ENCODE measurements around the gene UBAC2. TPM values are rescaled to one million over a fixed set of nuclear protein-coding genes. Genes with fewer than 3 reads are reported as not detected.

Gene UBAC2
- total and polyA plus RNA-seq, 2 donors = 42.8 to 69.1 TPM

GRCh38 chr13:99422586-99423220 lies 222.0 kb downstream of the UBAC2 start:
- WGBS = 98% methylated on average over 13 of the region's 13 CpGs
- Histone ChIP-seq H3K9me3 (ENCODE audit: control insufficient read depth in 2 of 2, insufficient read depth in 1 of 2, low read length in 1 of 2) (peaks cover 0 to 3% of the 10 kb centered on the region in 2 donors), H3K4me3 (ENCODE audit: low read length in 2 of 2) (no peak overlapping the region), H3K27ac (ENCODE audit: low read depth in 1 of 2, low read length in 1 of 2) (peak overlapping the region; percentile 39 to 52), H3K27me3 (ENCODE audit: control insufficient read depth in 2 of 2, insufficient read depth in 1 of 2, low read length in 1 of 2) (peaks cover 0 to 5% of the 10 kb centered on the region in 2 donors), H3K36me3 (ENCODE audit: control insufficient read depth in 2 of 2, insufficient read depth in 2 of 2, low read length in 1 of 2) (no peaks in the 10 kb centered on the region), H3K4me1 (ENCODE audit: control insufficient read depth in 2 of 2, insufficient read depth in 2 of 2, low read length in 2 of 2) (peaks cover 69 to 89% of the 10 kb centered on the region in 2 donors)
- DNase-seq (ENCODE audit: low read depth in 6 of 9, low spot score in 9 of 9) = no peak

DNA sequence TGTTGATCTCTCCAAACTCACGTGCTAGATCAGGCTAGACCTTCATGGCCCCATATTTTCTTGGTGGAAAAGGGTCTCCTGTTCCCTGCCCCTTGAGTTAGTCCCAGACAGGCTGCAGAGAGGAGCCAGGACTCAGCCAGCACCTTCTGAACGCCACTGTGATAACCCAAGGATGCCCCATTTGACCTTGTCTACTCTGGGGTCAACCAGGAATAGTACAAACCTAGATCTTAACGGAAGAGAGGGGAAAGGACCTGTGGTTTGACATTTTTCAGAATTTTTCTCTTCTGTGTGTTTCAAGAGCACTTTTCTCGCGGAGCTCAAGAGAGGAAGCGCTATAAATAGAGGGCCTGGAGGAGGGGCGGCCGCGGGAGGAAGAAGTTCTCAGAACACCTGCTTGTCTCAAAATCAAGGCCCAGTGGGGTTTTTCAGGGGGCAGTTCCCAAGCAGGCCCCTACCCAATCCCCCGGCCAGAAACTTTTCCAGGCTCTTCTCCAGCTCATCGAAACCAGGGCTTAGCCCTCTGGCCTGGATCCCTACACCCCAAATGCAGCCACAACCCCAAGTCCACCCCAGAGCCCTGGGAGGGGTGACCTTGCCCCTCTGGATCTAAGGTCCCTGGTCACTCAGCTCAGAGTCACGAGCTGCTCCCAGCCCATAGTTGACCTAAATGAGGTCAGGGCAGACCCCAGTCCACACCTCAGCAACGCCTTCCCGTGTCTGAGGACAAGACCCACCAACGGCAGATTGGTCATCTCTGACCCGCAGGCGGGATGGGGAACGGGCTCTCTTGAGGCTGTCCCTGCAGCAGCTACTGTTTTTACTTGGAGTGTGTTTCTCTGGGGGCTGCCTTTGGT lies 225.1 kb downstream of the UBAC2 start:
- H3K4me3 ChIP-seq (ENCODE audit: low read length in 2 of 2) = no peak overlapping the region
- WGBS = 34% methylated on average over 18 of the region's 18 CpGs
- peaks cover 0 to 7% of the 10 kb centered on the region in 2 donors for H3K9me3 ChIP-seq (ENCODE audit: control insufficient read depth in 2 of 2, insufficient read depth in 1 of 2, low read length in 1 of 2)
- H3K27me3 ChIP-seq (ENCODE audit: control insufficient read depth in 2 of 2, insufficient read depth in 1 of 2, low read length in 1 of 2) = no peaks in the 10 kb centered on the region
- peaks cover 45 to 59% of the 10 kb centered on the region in 2 donors for H3K4me1 ChIP-seq (ENCODE audit: control insufficient read depth in 2 of 2, insufficient read depth in 2 of 2, low read length in 2 of 2)
- no peaks in the 10 kb centered on the region for H3K36me3 ChIP-seq (ENCODE audit: control insufficient read depth in 2 of 2, insufficient read depth in 2 of 2, low read length in 1 of 2)
- peak overlapping the region; percentile 87 to 97 for H3K27ac ChIP-seq (ENCODE audit: low read depth in 1 of 2, low read length in 1 of 2)
- DNase-seq (ENCODE audit: low read depth in 6 of 9, low spot score in 9 of 9) = peak in 6 of 9 donors; percentile 71 to 90 (median 75)

- Histone ChIP-seq H3K27ac (ENCODE audit: low read depth in 1 of 2, low read length in 1 of 2) (peak overlapping the region; percentile 87 to 97), H3K4me3 (ENCODE audit: low read length in 2 of 2) (no peak overlapping the region), H3K27me3 (ENCODE audit: control insufficient read depth in 2 of 2, insufficient read depth in 1 of 2, low read length in 1 of 2) (no peaks in the 10 kb centered on the region), H3K36me3 (ENCODE audit: control insufficient read depth in 2 of 2, insufficient read depth in 2 of 2, low read length in 1 of 2) (no peaks in the 10 kb centered on the region), H3K4me1 (ENCODE audit: control insufficient read depth in 2 of 2, insufficient read depth in 2 of 2, low read length in 2 of 2) (peaks cover 42 to 59% of the 10 kb centered on the region in 2 donors), H3K9me3 (ENCODE audit: control insufficient read depth in 2 of 2, insufficient read depth in 1 of 2, low read length in 1 of 2) (peaks cover 0 to 11% of the 10 kb centered on the region in 2 donors)
- DNase-seq (ENCODE audit: low read depth in 6 of 9, low spot score in 9 of 9) = no peak
- 90% methylated on average over 7 of the region's 7 CpGs for WGBS
Measured at GRCh38 chr13:99426426-99426825, 225.8 kb downstream of the UBAC2 start.

GRCh38 chr13:99429670-99430069 lies 229.0 kb downstream of the UBAC2 start:
- 95% methylated on average over 10 of the region's 10 CpGs for WGBS
- Histone ChIP-seq H3K4me3 (ENCODE audit: low read length in 2 of 2) (no peak overlapping the region), H3K4me1 (ENCODE audit: control insufficient read depth in 2 of 2, insufficient read depth in 2 of 2, low read length in 2 of 2) (peaks cover 33 to 57% of the 10 kb centered on the region in 2 donors), H3K36me3 (ENCODE audit: control insufficient read depth in 2 of 2, insufficient read depth in 2 of 2, low read length in 1 of 2) (no peaks in the 10 kb centered on the region), H3K9me3 (ENCODE audit: control insufficient read depth in 2 of 2, insufficient read depth in 1 of 2, low read length in 1 of 2) (peaks cover 0 to 12% of the 10 kb centered on the region in 2 donors), H3K27me3 (ENCODE audit: control insufficient read depth in 2 of 2, insufficient read depth in 1 of 2, low read length in 1 of 2) (no peaks in the 10 kb centered on the region), H3K27ac (ENCODE audit: low read depth in 1 of 2, low read length in 1 of 2) (no peak overlapping the region)
- no peak for DNase-seq (ENCODE audit: low read depth in 6 of 9, low spot score in 9 of 9)

DNA sequence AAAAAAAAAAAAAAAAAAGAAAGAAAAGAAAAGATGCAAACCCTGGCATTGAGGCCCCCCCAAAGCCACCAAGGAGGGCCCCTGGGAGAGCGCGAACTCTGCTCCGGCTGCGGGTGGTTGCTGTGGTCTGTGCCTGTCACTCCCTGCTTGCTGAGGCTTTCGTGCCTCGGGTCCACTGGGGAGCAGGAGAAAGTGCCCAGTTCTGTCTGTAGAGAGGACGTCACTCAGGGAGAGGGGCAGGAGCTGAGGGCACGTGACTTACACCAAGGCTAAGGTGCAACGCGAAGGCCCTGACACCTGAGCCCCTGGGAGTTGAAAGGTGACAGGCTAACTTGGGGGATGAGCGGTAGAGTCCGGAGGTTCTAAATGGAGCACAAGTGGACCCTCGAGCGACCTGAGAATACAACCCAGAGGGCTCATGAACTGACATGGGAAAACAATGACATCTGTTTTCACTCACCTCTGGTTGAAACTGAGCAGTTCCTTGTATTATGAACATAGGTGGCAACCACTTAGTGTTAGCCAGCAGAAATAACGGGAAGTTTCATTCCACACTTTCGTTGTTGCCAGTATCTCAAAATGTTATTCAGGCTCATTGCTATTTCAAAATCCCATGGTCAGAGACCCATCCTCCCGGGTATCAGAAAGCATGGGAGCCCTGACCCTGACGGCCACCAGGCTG lies 231.4 kb downstream of the UBAC2 start:
- peaks cover 23 to 62% of the 10 kb centered on the region in 2 donors for H3K4me1 ChIP-seq (ENCODE audit: control insufficient read depth in 2 of 2, insufficient read depth in 2 of 2, low read length in 2 of 2)
- peaks cover 0 to 12% of the 10 kb centered on the region in 2 donors for H3K9me3 ChIP-seq (ENCODE audit: control insufficient read depth in 2 of 2, insufficient read depth in 1 of 2, low read length in 1 of 2)
- H3K27me3 ChIP-seq (ENCODE audit: control insufficient read depth in 2 of 2, insufficient read depth in 1 of 2, low read length in 1 of 2) = no peaks in the 10 kb centered on the region
- 49% methylated on average over 18 of the region's 18 CpGs for whole genome bisulfite sequencing
- H3K36me3 ChIP-seq (ENCODE audit: control insufficient read depth in 2 of 2, insufficient read depth in 2 of 2, low read length in 1 of 2) = no peaks in the 10 kb centered on the region
- peak in 1 of 9 donors; percentile 45 for DNase-seq (ENCODE audit: low read depth in 6 of 9, low spot score in 9 of 9)
- peak overlapping the region; percentile 39 to 78 for H3K27ac ChIP-seq (ENCODE audit: low read depth in 1 of 2, low read length in 1 of 2)
- no peak overlapping the region for H3K4me3 ChIP-seq (ENCODE audit: low read length in 2 of 2)

- Histone ChIP-seq H3K9me3 (ENCODE audit: control insufficient read depth in 2 of 2, insufficient read depth in 1 of 2, low read length in 1 of 2) (peaks cover 0 to 9% of the 10 kb centered on the region in 2 donors), H3K27me3 (ENCODE audit: control insufficient read depth in 2 of 2, insufficient read depth in 1 of 2, low read length in 1 of 2) (no peaks in the 10 kb centered on the region), H3K27ac (ENCODE audit: low read depth in 1 of 2, low read length in 1 of 2) (peak overlapping the region; percentile 39 to 78), H3K4me3 (ENCODE audit: low read length in 2 of 2) (peak overlapping the region in 1 of 2 donors; percentile 4), H3K36me3 (ENCODE audit: control insufficient read depth in 2 of 2, insufficient read depth in 2 of 2, low read length in 1 of 2) (no peaks in the 10 kb centered on the region), H3K4me1 (ENCODE audit: control insufficient read depth in 2 of 2, insufficient read depth in 2 of 2, low read length in 2 of 2) (peaks cover 25 to 67% of the 10 kb centered on the region in 2 donors)
- DNase-seq (ENCODE audit: low read depth in 6 of 9, low spot score in 9 of 9) = peak in 3 of 9 donors; percentile 55 to 73 (median 58)
- 13% methylated on average over 23 of the region's 23 CpGs for WGBS
Measured at GRCh38 chr13:99432609-99433542, 232.2 kb downstream of the UBAC2 start.

DNA sequence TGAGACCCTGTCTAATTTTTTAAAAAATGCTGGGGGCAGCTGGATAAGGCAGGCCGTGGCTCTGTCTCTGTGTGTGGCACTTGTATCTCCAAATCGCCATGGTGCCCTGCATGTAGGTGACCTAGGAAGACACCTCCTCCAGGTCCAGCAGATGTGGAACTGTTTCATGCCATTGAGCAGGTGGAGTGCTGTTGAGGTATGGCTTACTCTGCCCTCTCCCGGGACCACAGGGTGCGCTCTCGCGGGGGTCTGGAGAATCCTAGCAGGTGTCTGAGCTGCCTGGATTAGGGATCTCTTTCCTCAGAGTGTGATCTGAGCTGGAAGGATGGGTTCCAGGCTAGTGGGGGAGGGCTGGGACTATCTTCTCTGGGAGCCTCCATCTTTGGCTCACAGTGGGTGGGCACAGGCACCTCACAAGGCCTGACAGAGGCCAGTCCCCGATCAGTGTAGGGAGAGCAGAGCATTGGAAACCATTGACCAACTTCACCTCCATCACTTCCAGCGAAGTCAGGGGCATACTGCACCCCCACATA lies 233.0 kb downstream of the UBAC2 start:
- Histone ChIP-seq H3K27ac (ENCODE audit: low read depth in 1 of 2, low read length in 1 of 2) (peak overlapping the region; percentile 25 to 39), H3K36me3 (ENCODE audit: control insufficient read depth in 2 of 2, insufficient read depth in 2 of 2, low read length in 1 of 2) (no peaks in the 10 kb centered on the region), H3K27me3 (ENCODE audit: control insufficient read depth in 2 of 2, insufficient read depth in 1 of 2, low read length in 1 of 2) (no peaks in the 10 kb centered on the region), H3K4me1 (ENCODE audit: control insufficient read depth in 2 of 2, insufficient read depth in 2 of 2, low read length in 2 of 2) (peaks cover 25 to 67% of the 10 kb centered on the region in 2 donors), H3K4me3 (ENCODE audit: low read length in 2 of 2) (no peak overlapping the region), H3K9me3 (ENCODE audit: control insufficient read depth in 2 of 2, insufficient read depth in 1 of 2, low read length in 1 of 2) (peaks cover 0 to 5% of the 10 kb centered on the region in 2 donors)
- DNase-seq (ENCODE audit: low read depth in 6 of 9, low spot score in 9 of 9) = no peak
- WGBS = 98% methylated on average over 8 of the region's 8 CpGs

- WGBS = 87% methylated on average over 17 of the region's 17 CpGs
Measured at GRCh38 chr13:99434258-99434788, 233.7 kb downstream of the UBAC2 start.

More at GRCh38 chr13:99434258-99434788, 233.7 kb downstream of the UBAC2 start:
- H3K27me3 ChIP-seq (ENCODE audit: control insufficient read depth in 2 of 2, insufficient read depth in 1 of 2, low read length in 1 of 2) = peaks cover 0 to under 1% of the 10 kb centered on the region in 2 donors
- no peak overlapping the region for H3K4me3 ChIP-seq (ENCODE audit: low read length in 2 of 2)
- H3K36me3 ChIP-seq (ENCODE audit: control insufficient read depth in 2 of 2, insufficient read depth in 2 of 2, low read length in 1 of 2) = no peaks in the 10 kb centered on the region
- H3K4me1 ChIP-seq (ENCODE audit: control insufficient read depth in 2 of 2, insufficient read depth in 2 of 2, low read length in 2 of 2) = peaks cover 25 to 68% of the 10 kb centered on the region in 2 donors
- peak overlapping the region; percentile 34 to 37 for H3K27ac ChIP-seq (ENCODE audit: low read depth in 1 of 2, low read length in 1 of 2)
- peak in 1 of 9 donors; percentile 58 for DNase-seq (ENCODE audit: low read depth in 6 of 9, low spot score in 9 of 9)
- H3K9me3 ChIP-seq (ENCODE audit: control insufficient read depth in 2 of 2, insufficient read depth in 1 of 2, low read length in 1 of 2) = peaks cover 0 to 5% of the 10 kb centered on the region in 2 donors

Measured in thymus (tissue), 11 donors.